Measurements from ENCODE around the gene CTBP2. TPM values are rescaled to one million over a fixed set of nuclear protein-coding genes. Genes with fewer than 3 reads are reported as not detected.

Gene CTBP2
- total and polyA plus RNA-seq, 2 donors from 2014 or later = 33.1 to 111 TPM

DNA sequence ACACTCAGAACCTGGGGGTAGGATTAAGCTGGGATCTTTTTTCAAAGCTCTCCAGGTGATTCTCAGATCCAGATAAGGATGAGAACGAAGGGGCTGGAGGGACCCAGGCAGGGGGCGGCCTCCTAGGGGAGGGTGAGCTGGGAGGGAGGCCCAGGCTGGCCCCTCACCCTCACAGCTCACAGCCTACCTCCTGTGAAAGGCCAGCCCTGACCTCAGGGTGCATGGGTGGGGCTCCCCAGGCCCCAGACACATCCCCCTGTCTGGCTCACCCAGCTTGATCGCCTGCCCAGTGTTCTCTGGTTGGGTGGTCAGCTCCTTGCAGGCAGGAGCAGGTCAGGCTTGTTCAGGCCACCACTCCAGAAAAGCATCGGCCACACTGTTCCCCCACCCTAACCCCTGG is 24.3 kb downstream of the CTBP2 start:
- Histone ChIP-seq H3K4me3 (ENCODE audit: low read length in 3 of 3) (no peak overlapping the region), H3K27ac (ENCODE audit: low read depth in 2 of 2, low read length in 2 of 2) (peak overlapping the region; percentile 33 to 44), H3K27me3 (ENCODE audit: control insufficient read depth, insufficient read depth, low read length) (no peaks in the 10 kb centered on the region), H3K36me3 (ENCODE audit: control insufficient read depth in 2 of 3, insufficient read depth in 3 of 3, low read length in 3 of 3) (peaks cover 0 to 6% (median 0%) of the 10 kb centered on the region in 3 donors), H3K9ac (ENCODE audit: low read length in 3 of 3) (no peak overlapping the region), H3K9me3 (ENCODE audit: control insufficient read depth in 2 of 3, insufficient read depth in 1 of 3, low read length in 3 of 3) (no peaks in the 10 kb centered on the region), H3K4me1 (ENCODE audit: control insufficient read depth in 2 of 3, insufficient read depth in 2 of 3, low read depth in 1 of 3, low read length in 3 of 3) (peaks cover 0 to 44% (median 20%) of the 10 kb centered on the region in 3 donors)
- FAIRE-seq (no peak), DNase-seq (no peak)
- intact Hi-C loops (cut with DNase I) = no loop called here
- TF ChIP-seq, protein P1, sequence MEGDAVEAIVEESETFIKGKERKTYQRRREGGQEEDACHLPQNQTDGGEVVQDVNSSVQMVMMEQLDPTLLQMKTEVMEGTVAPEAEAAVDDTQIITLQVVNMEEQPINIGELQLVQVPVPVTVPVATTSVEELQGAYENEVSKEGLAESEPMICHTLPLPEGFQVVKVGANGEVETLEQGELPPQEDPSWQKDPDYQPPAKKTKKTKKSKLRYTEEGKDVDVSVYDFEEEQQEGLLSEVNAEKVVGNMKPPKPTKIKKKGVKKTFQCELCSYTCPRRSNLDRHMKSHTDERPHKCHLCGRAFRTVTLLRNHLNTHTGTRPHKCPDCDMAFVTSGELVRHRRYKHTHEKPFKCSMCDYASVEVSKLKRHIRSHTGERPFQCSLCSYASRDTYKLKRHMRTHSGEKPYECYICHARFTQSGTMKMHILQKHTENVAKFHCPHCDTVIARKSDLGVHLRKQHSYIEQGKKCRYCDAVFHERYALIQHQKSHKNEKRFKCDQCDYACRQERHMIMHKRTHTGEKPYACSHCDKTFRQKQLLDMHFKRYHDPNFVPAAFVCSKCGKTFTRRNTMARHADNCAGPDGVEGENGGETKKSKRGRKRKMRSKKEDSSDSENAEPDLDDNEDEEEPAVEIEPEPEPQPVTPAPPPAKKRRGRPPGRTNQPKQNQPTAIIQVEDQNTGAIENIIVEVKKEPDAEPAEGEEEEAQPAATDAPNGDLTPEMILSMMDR (IDR thresholded peaks at IDR 0.05; ENCODE audit: borderline replicate concordance, extremely low read depth, insufficient read depth) = no peak

DNA sequence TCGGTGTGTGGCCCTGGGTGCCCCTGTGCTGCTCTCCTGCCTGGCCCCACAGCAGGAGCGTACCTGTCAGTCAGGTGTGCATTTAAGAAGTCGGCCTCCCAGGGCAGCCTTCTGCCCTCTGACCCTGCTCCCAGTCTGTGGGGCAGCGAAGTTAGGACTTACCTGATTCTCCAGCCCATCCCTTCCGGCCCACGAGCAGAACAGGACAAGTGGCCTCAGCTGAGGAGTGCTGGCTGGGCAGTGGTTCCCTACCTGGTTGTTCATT is 24.7 kb downstream of the CTBP2 start:
- H3K4me1 ChIP-seq (ENCODE audit: control insufficient read depth in 2 of 3, insufficient read depth in 2 of 3, low read depth in 1 of 3, low read length in 3 of 3) = peaks cover 0 to 44% (median 20%) of the 10 kb centered on the region in 3 donors
- no peak overlapping the region for H3K4me3 ChIP-seq (ENCODE audit: low read length in 3 of 3)
- intact Hi-C loops (cut with DNase I) = no loop called here
- TF ChIP-seq, protein P1 (IDR thresholded peaks at IDR 0.05; ENCODE audit: borderline replicate concordance, extremely low read depth, insufficient read depth) = no peak
- no peak for DNase-seq
- peaks cover 0 to 6% (median 0%) of the 10 kb centered on the region in 3 donors for H3K36me3 ChIP-seq (ENCODE audit: control insufficient read depth in 2 of 3, insufficient read depth in 3 of 3, low read length in 3 of 3)
- peak overlapping the region in 1 of 2 donors; percentile 1 for H3K27ac ChIP-seq (ENCODE audit: low read depth in 2 of 2, low read length in 2 of 2)
- H3K9ac ChIP-seq (ENCODE audit: low read length in 3 of 3) = no peak overlapping the region
- H3K27me3 ChIP-seq (ENCODE audit: control insufficient read depth, insufficient read depth, low read length) = no peaks in the 10 kb centered on the region
- no peaks in the 10 kb centered on the region for H3K9me3 ChIP-seq (ENCODE audit: control insufficient read depth in 2 of 3, insufficient read depth in 1 of 3, low read length in 3 of 3)
- no peak for FAIRE-seq

DNA sequence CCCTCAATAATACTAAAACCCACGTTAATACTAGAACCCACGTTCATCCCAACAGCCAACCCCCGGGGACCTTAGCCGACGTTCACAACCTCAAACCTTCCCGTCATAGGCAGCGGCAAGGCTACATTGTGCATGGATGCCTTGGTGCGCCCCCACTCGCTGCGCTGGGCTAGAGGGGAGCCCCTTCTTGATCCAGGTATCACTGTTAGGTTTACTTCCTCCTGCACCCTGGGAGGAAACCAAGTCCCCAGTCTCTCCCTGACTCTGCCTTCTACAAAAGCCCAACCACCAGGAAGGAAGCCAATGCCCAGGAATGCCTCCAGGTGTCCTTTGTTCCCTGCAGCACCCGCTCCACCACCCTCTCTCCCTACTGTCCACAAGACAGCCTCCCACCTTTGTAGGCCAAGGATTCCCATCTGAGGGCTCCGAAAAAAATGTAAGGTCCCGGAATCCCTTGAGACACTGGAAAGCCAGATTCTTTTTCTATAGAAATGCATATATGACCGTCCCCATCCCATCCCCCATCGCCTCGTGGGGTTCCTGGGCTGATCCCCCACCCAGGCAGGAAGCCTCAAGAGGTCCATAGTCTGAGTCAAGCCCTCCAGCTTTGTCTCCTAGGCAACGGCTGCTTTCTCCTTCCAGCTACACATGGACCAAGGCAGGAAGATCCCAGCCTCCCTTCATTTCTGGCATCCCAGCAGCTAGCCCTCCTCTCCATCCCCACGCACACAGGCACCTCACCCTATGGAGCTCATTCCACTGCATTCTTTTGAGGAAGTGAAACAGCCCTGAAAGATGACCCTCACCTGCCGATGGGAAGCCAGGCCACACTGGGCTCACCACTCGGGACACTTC is 25.2 kb downstream of the CTBP2 start:
- no peaks in the 10 kb centered on the region for H3K9me3 ChIP-seq (ENCODE audit: control insufficient read depth in 2 of 3, insufficient read depth in 1 of 3, low read length in 3 of 3)
- no peaks in the 10 kb centered on the region for H3K27me3 ChIP-seq (ENCODE audit: control insufficient read depth, insufficient read depth, low read length)
- no peak overlapping the region for H3K9ac ChIP-seq (ENCODE audit: low read length in 3 of 3)
- TF ChIP-seq, protein P1 (IDR thresholded peaks at IDR 0.05; ENCODE audit: borderline replicate concordance, extremely low read depth, insufficient read depth) = no peak
- H3K4me3 ChIP-seq (ENCODE audit: low read length in 3 of 3) = no peak overlapping the region
- H3K4me1 ChIP-seq (ENCODE audit: control insufficient read depth in 2 of 3, insufficient read depth in 2 of 3, low read depth in 1 of 3, low read length in 3 of 3) = peaks cover 0 to 44% (median 20%) of the 10 kb centered on the region in 3 donors
- intact Hi-C loops (cut with DNase I) = no loop called here
- peak overlapping the region in 1 of 2 donors; percentile 1 for H3K27ac ChIP-seq (ENCODE audit: low read depth in 2 of 2, low read length in 2 of 2)
- H3K36me3 ChIP-seq (ENCODE audit: control insufficient read depth in 2 of 3, insufficient read depth in 3 of 3, low read length in 3 of 3) = peaks cover 0 to 6% (median 0%) of the 10 kb centered on the region in 3 donors
- FAIRE-seq (no peak), DNase-seq (no peak)

Measured in kidney (tissue), 14 donors.